Hepatic stellate cell (primary cell): ENCODE measurements around the gene PCGF3.

Experiments
- DNase-seq: peaks from one replicate; pipeline ENCODE4 v3.0.0; 2011; ENCODE audit warnings: low spot score

The PCGF3 gene

GRCh38 chr4:784401-785331, 79.0 kb downstream of the PCGF3 start:
- DNase-seq, result no peak

GRCh38 chr4:785332-786073, 79.9 kb downstream of the PCGF3 start:
- no peak for DNase-seq

- no peak for DNase-seq
Observed at GRCh38 chr4:786074-786741, 80.6 kb downstream of the PCGF3 start.

- no peak for DNase-seq
Observed at GRCh38 chr4:786861-787300, 81.2 kb downstream of the PCGF3 start.

- DNase-seq, result no peak
Observed at GRCh38 chr4:787561-787981, 81.9 kb downstream of the PCGF3 start.

GRCh38 chr4:788006-788635, 82.5 kb downstream of the PCGF3 start:
- no peak for DNase-seq

GRCh38 chr4:788636-789297, 83.1 kb downstream of the PCGF3 start:
- DNase-seq, result no peak

GRCh38 chr4:789571-790465, 84.2 kb downstream of the PCGF3 start:
- DNase-seq, result no peak

GRCh38 chr4:790466-790820, 84.8 kb downstream of the PCGF3 start:
- no peak for DNase-seq

- no peak for DNase-seq
Observed at GRCh38 chr4:791252-791897, 85.7 kb downstream of the PCGF3 start.

- no peak for DNase-seq
Observed at GRCh38 chr4:791898-792625, 86.4 kb downstream of the PCGF3 start.

GRCh38 chr4:792626-793092, 87.0 kb downstream of the PCGF3 start:
- DNase-seq, result no peak

- no peak for DNase-seq
Observed at GRCh38 chr4:793093-793861, 87.6 kb downstream of the PCGF3 start.

GRCh38 chr4:793941-794621, 88.4 kb downstream of the PCGF3 start:
- no peak for DNase-seq

GRCh38 chr4:794900-795725, 89.5 kb downstream of the PCGF3 start:
- DNase-seq, result no peak

GRCh38 chr4:795726-796119, 90.1 kb downstream of the PCGF3 start:
- DNase-seq, result no peak

- no peak for DNase-seq
Observed at GRCh38 chr4:796206-796605, 90.6 kb downstream of the PCGF3 start.
